HG02623 (cell line): Measurements from ENCODE around the gene ZDHHC11B.
A peak's percentile ranks its signal among the peaks of the same experiment; 100 is the strongest.
"Not testable (repeated sequence)": the region's sequence is repeated elsewhere in the genome, so short reads cannot be mapped to it uniquely, and the experiment has no call there.

Experiments used
- ATAC-seq: cut with Tn5 transposase; IDR thresholded peaks from one replicate; pipeline ENCODE4 v1.9.1; 2021; ENCODE audit warnings: moderate library complexity; ENCODE audit not compliant: unreplicated experiment

The ZDHHC11B gene, protein sequence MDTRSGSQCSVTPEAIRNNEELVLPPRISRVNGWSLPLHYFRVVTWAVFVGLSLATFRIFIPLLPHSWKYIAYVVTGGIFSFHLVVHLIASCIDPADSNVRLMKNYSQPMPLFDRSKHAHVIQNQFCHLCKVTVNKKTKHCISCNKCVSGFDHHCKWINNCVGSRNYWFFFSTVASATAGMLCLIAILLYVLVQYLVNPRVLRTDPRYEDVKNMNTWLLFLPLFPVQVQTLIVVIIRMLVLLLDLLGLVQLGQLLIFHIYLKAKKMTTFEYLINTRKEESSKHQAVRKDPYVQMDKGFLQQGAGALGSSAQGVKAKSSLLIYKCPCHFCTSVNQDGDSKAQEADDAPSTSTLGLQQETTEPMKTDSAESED

DNA sequence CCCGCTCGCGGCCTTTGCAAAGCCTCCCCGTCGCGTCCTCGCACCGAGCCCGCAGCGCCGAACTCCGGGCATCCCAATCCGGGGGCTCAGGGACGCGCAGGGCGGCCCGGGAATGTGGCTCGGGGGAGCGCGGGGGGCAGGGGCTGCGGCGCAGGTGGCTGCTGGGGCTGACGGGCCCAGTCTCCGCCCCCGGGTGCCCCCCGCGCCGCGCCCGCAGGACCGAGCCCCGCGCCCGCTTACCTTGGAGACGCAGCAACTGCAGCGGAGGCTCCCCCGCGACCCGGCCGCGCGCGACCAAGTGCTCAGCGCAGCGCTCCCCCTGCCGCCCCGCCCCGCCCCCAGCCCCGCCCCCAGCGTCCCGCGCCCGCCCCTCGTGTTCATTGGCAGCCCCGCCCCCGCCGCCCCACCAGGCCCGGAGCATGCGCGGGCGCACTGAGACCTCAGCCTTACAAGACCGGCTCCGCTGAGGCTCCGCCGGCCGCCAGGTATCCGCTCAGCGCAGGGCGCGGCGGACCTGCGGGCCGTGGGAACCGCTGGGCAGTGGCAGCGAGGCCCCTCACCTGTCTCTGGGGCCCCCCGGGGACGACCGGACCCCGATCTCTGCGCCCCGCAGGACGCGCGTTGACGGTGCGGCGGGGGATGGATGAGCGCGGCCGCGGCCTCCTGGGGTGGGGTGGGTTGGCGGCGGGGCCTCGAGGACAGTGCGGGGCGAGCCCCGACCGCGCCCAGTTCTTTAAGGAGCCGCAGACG lies at the start of gene ZDHHC11B:
ZDHHC11B (minus strand) TSS at position 302 of the 750 bp plus-strand sequence. CDS start 17,810 bp downstream, outside the sequence.
- ATAC-seq, result peak; percentile 66

DNA sequence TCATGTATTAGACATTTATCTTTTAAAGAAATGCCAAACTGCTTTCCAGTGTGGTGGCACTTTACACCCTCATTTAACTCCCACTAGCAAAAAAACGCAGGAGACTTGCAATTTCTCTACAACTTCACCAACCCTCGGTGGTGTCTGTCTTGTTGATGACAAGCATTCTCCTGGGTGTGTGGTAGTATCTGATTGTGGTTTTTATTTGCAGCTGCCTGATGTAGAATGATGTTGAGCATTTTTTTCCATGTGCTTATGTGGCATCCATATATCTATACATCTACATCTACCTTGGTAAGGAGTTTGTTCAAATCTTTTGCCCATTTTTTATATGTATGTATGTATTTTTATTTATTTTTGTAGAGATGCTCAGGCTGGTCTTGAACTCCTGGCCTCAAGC lies 49.5 kb upstream of the ZDHHC11B start:
- not testable (repeated sequence) for ATAC-seq

DNA sequence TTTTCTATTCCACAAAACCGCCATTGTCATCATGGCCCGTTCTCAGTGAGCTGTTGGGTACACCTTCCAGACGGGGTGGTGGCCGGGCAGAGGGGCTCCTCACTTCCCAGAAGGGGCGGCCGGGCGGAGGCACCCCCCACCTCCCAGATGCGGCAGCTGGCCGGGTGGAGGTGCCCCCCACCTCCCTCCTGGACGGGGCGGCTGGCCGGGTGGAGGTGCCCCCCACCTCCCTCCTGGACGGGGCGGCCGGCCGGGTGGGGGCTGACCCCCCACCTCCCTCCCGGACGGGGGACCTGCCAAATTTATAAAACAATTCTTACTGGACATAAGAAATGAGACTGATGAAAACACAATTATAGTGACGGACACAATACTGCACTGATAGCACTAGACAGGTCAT lies 43.7 kb upstream of the ZDHHC11B start:
- not testable (repeated sequence) for ATAC-seq

DNA sequence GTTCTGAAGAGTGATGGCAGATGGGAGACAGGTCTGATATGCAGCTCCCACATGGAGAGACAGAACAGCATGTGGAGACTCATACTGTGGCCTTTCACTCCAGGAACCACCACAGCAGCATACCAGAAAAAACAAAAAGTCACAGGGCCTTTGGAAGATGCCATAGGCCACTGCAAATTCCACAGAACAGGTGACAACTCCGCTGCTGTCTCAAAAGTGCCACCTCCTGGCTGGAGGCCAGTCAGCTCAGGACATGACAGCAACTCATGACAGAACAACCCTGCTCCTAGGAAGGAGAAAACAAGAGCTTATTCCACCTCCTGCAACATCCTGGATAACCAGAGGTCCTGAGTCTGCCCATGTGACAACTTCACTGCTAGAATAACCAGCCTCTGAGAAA lies 41.0 kb upstream of the ZDHHC11B start:
- ATAC-seq, result not testable (repeated sequence)

DNA sequence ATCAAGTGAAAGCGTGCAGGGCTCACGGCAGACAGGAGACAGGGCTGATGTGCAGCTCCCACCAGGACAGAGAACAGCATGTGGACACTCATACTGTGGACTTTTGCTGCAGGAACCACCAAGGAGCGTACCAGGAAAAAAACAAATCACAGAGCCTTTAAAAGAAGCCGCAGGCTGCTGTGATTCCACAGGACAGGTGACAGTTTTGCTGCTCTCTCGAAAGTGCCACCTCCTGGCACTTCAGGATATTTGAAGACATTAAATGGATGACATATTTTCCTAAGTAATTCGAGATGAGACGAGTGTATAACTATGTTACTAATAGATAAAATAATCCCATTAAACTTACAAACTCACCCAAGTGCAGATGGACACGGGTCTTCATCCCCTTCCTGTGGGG lies 37.0 kb upstream of the ZDHHC11B start:
- ATAC-seq, result no peak

DNA sequence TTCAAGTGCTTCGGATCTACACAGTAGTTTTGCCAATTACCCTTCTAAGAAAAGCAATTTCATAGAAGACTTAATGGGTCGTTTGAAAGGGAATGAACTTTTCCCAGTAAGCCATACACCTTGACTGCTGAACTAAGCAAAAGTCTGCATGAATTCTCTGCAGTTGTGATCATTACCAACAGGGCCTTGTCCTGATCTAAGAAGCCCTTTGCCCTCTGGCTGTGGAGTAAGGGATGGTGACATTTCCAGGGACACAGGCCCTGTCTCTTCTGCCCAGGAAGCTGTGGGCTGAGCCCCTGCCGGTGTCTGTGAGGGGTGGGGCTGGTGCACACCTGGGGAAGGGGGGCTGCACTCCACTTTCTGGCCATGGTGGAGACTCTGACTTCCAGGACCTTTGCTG lies 35.7 kb upstream of the ZDHHC11B start:
- no peak for ATAC-seq

DNA sequence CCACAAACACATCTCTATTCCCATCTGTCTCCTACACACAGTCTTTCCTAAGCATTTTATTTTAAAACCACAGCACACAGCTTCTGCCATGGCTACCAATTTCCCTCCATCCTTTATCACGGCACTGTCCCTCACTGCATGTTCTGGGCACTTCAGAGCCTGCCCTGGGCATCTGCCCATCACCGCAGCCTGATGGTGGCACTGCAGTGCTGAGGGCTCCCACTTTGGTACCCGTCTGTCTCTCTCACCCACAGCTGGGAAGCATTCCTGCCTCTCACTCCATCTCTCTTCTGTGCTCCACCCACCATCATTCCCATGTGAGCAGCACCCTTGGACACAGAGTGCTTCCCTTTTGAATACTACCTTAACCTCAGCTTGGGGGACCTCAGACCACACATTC lies 34.5 kb upstream of the ZDHHC11B start:
- no peak for ATAC-seq

DNA sequence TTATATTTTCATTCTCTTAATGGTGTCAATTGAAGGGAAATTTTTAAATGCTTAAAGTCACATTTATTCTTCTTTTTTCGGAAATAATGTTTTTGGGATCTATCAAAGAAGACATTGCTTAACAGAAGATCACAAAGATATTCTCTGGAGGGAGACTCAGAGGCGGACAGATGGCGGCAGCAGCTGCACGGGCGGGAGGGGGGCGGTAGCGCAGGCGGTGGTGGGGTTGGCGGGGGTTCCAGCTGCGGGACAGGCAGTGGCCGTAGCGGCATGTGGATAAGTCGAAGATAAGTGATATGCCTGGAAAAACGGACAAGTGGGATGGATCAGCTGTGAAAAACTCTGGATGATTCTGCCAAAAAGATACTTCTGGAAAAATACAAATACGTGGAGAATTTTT lies 31.6 kb upstream of the ZDHHC11B start:
- no peak for ATAC-seq

DNA sequence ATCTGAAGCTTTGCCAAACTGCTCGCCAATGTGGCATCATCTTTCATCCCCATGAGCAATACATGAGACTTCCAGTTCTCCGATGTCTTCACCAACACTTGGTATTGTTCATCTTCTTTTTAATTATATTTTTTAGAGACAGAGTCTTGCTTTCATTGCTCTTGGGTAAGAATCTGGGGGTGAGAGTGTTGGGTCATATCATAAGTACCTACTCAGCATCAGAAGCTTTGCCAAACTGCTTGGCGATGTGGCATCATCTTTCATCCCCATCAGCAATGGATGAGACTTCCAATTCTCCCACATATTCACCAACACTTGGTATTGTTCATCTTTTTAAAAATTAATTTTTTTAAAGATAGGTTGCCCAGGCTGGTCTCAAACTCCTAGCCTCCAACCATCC lies 30.9 kb upstream of the ZDHHC11B start:
- no peak for ATAC-seq

DNA sequence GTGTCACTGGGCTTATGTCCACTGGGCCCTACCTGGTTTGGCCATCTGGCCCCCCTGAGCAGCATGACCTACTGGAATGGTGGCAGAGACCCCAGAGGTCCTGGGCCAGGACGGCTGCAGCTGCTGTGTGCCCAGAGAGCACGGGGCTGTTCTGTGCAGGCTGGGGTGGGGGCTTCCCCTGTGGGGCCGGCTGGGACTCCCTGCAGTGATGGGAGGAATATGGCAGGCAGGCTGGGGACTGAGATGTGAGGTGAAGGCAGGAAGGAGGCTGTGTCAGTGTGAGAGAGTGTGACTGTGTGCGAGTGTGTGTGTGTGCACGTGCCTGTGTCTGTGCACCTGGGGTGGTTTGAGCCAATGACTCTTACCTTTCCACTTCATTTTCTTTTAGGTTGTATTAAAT lies 29.0 kb upstream of the ZDHHC11B start:
- not testable (repeated sequence) for ATAC-seq

DNA sequence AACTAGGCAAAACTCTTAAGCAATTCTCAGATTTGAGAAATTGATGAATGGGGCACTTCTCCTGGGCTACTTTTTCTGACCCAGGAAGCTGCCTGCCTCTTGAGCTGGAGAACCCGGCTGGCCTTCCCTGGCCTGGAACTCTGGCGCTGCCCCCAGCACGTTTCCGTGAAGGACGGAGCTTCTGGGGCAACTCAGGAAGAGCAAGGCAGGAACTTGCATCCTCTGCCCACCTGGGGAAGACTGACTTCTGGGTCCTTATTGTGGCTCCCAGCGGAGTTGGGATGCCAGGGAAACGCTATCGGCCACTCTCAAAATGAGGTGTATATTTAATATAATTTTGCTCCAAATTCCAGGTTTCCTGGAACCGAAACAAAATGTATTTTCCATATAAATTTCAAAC lies 26.9 kb upstream of the ZDHHC11B start:
- not testable (repeated sequence) for ATAC-seq

DNA sequence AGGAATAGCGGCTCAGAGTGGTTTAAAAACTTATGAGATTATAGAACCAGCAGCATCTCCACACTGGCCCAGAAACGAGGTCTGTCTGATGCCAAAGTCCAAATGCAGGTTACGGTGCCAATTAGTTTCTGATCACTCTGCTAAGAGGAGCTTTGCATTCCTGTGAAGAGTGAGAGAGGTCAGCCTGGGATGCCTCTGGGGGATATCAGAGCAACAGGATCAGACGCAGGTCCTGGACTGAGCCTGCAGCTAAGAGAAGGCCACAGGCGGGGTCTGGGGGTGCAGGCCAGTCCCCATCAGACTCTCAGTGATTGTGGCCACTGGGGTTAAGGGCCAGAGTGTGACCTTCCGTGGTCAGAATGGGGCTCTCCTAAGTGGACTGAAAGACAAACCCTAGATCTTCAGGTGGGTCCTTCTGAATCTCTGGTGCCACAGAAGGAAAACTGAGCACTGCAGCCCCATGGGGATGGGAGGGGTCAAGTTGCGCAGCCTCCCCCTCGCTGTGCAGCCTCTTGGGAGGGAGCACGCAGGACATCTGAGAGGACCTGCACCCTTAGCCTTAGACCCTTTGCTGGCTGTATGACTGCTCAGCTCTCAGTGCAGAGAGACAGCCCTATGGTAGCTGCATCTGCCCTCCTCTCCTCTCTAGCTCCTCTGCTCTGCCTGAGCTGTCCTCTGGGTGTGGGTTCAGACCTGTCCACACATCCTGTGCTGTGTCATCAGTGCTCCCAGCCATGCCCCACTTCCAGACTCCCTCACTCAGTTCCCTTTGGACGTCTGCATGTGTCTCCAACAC lies 23.4 kb upstream of the ZDHHC11B start:
- not testable (repeated sequence) for ATAC-seq

DNA sequence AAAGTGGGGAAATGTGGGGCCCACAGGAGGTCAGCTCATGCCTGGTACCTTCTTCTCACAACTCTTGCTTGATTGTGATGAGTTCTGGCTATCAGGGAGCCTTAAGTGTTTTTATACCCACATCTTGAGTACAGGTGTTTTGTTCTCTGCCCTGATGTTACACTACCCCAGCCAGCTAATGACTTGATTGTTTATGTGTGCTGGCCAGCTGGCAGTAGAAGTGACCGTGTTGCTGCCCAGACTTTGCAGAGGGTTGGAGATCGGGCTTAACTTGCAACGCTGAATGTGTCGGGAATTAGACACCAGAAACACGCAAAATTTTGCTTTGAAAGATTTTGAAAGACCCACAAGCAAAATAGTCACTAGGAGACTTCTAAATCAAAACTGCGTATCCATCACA lies 16.9 kb upstream of the ZDHHC11B start:
- no peak for ATAC-seq

DNA sequence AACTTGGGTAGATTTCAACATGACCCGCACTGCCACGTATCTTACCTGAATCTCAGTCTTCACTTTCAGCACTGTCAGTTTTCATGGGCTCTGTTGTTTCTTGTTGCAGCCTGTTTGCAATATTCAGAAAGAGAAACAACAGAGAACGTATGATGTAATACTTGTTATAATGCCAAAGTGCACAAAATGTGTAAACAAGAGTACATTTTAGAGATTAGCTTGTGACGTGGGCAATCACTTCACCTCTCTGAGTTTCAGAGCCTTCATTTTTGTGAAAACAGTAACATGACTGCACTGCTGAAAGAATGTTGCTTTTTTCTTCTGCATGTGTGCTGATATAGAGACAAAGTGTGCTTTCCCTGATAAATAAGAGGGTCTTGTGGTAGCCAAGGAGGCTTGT lies 16.5 kb upstream of the ZDHHC11B start:
- not testable (repeated sequence) for ATAC-seq

DNA sequence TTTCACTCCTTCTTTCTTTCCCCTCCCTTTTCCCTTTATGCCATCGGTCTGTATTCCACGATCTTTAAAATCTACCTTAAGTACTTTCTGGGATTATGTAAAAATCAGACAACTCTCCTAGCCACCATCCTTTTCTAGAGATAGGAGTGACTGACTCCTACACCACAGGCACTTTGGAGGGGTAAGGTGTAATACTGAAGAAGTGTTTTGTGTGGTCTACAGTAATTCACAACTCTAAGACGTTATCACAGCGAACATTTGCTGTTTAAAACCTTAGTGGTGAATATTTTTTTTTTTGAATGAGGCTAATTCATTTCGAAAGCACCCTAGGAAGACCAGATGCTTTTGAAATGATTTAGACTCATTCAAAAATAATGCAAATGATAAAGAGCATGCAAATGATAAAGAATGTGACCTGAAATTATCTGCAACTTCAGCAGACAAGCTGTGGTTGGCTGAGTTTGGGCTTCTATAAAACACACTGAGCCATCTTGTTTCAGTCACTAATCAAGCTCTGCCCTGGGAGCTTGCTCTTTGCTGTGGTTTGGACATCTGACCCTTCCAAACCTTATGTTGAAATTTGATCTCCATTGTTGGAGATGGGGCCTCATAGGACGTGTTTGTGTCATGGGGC lies 14.1 kb upstream of the ZDHHC11B start:
- ATAC-seq, result not testable (repeated sequence)

DNA sequence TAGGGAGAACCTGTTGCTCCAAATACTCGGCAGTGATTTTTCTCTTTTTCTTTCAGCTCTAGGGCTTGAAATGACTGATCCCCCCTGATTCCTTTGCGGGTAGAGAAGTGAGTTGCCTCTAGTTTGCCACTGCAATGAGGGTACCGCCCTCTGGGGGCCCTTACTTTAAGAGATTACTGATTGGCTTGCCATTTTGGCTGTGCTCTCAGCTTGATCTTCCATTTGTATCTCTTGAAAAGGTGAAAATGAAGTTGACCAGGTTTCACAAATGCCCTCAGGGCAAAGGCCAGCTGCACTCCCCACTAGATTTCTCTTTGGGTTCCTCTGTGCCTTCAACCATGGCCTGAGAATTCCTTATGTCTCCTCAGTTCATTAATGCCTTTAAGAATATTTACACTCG lies 13.5 kb upstream of the ZDHHC11B start:
- ATAC-seq, result not testable (repeated sequence)

DNA sequence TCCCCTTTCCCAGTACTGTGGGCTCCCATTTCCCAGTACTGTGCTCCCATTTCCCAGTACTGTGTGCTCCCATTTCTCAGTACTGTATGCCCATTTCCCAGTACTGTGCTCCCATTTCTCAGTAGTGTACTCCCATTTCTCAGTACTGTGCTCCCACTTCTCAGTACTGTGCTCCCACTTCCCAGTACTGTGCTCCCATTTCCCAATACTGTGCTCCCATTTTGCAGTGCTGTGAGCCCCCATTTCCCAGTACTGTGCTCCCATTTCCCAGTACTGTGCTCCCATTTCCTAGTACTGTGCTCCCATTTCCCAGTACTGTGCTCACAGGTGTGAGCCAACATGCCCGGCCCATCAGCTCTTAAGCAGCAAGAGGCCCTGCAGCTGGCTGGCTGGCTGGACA lies 11.3 kb upstream of the ZDHHC11B start:
- ATAC-seq, result not testable (repeated sequence)

DNA sequence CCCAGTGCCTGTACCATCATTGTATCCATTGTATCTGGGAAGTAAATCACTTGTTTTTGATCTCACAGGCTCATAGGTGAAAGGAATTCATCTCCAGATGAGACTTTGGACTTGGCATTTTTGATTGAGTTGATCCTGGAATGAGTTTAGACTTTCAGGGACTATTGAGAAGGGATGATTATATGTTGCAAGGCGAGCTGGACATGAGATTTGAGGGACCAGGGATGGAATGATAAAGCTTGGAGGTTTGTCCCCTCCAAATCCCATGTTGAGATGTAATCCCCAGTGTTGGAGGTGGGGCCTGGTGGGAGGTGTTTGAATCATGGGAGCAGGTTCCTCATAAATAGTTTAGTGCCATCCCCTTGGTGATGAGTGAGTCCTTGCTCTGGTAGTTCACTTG lies 10.4 kb upstream of the ZDHHC11B start:
- not testable (repeated sequence) for ATAC-seq

DNA sequence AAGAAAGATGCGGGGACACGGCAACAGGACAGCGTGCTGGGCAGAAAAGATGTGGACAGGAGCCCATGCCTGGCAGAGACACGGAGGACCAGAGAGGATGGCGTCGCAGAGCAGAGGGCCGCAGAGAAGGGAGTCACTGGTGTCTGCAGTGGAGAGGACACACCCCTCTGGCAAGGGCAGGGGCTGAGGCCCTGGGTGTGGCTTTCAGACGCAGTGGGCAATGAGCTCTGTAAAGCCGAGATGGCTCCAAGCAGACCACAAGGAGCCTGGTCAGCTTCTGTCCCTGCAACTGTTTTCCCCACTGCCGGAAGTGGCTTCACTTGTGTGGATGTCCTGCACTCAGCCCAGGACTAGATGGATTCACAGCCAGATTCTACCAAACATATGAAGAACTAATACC lies 4.2 kb upstream of the ZDHHC11B start:
- not testable (repeated sequence) for ATAC-seq

DNA sequence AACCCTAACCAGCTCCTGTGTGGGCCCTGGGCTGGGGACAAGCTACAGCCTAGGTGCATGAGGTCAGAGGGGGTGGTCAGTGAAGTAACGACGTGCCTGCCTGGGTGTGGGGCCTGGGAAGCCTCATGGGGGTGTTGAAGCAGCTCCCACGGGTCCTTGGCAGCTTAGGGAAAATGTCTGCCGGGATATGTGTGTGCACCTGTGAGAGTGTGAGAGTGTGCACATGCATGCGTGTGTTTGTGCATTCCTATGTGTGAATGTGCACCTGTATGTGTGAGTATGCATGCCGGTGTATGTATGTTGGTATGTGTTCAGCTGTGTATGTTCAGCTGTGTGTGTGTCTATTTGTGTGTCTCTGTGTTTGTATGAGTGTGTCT lies 3.3 kb upstream of the ZDHHC11B start:
- ATAC-seq, result not testable (repeated sequence)
